ENCODE data around the gene C2orf80. TPM values are rescaled to one million over a fixed set of nuclear protein-coding genes. Genes with fewer than 3 reads are reported as not detected.
A peak's percentile ranks its signal among the peaks of the same experiment; 100 is the strongest.

C2orf80 gene
- total RNA-seq, 4 donors from 2014 or later: not detected

- DNase-seq (ENCODE audit: low spot score in 2 of 2): peak; percentile 86 to 92
- 39 to 43% methylated on average over 21 of the region's 21 CpGs for WGBS, 2 donors
- H3K4me3 ChIP-seq (ENCODE audit: low read depth, poor library complexity, severe bottlenecking): no peak overlapping the region
- TF ChIP-seq POLR2A (IDR thresholded peaks at IDR 0.05) (no peak), CTCF (IDR thresholded peaks at IDR 0.05) (no peak)
- intact Hi-C loops (cut with DNase I; ENCODE audit: low total_unique reads): no loop called here
Measured at GRCh38 chr2:208175069-208175839, 14.6 kb downstream of the C2orf80 start.

DNA sequence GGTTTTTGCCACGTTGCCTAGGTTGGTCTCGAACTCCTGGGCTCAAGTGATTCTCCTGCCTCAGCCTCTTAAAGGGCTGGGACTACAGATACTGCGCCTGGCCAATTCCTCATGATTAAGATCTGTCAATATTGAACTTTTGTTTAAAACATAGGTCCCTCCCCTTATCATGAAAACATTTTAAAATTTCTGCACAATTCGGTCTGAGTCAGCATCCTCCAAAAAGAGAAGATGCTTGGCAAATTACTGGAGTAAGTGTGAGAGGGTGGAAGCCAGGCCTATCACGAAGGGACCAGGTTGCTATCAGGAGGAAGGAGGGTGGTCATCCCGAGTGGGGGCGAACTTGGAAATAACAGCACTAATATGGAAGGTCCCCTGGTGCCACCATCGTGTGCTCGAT is 15.7 kb downstream of the C2orf80 start:
- WGBS, 2 donors: 80 to 81% methylated on average over 9 of the region's 9 CpGs

GRCh38 chr2:208172125-208172524 is 17.7 kb downstream of the C2orf80 start:
- intact Hi-C loops (cut with DNase I; ENCODE audit: low total_unique reads): no loop called here
- TF ChIP-seq POLR2A (IDR thresholded peaks at IDR 0.05) (no peak), CTCF (IDR thresholded peaks at IDR 0.05) (no peak)
- H3K4me3 ChIP-seq (ENCODE audit: low read depth, poor library complexity, severe bottlenecking): no peak overlapping the region
- WGBS, 2 donors: 50 to 68% methylated on average over 4 of the region's 4 CpGs
- peak in 1 of 2 donors; percentile 39 for DNase-seq (ENCODE audit: low spot score in 2 of 2)

More for the DNA sequence above, 15.7 kb downstream of the C2orf80 start:
- DNase-seq (ENCODE audit: low spot score in 2 of 2): no peak
- no peak for TF ChIP-seq POLR2A (IDR thresholded peaks at IDR 0.05)
- no peak for TF ChIP-seq CTCF (IDR thresholded peaks at IDR 0.05)
- H3K4me3 ChIP-seq (ENCODE audit: low read depth, poor library complexity, severe bottlenecking): no peak overlapping the region
- intact Hi-C loops (cut with DNase I; ENCODE audit: low total_unique reads): no loop called here

GRCh38 chr2:208164951-208165755 is 24.7 kb downstream of the C2orf80 start:
- 46 to 53% methylated on average over 2 of the region's 2 CpGs for WGBS, 2 donors
- intact Hi-C loops (cut with DNase I; ENCODE audit: low total_unique reads): no loop called here
- TF ChIP-seq CTCF (IDR thresholded peaks at IDR 0.05): no peak
- TF ChIP-seq POLR2A (IDR thresholded peaks at IDR 0.05): no peak
- no peak for DNase-seq (ENCODE audit: low spot score in 2 of 2)
- no peak overlapping the region for H3K4me3 ChIP-seq (ENCODE audit: low read depth, poor library complexity, severe bottlenecking)

DNA sequence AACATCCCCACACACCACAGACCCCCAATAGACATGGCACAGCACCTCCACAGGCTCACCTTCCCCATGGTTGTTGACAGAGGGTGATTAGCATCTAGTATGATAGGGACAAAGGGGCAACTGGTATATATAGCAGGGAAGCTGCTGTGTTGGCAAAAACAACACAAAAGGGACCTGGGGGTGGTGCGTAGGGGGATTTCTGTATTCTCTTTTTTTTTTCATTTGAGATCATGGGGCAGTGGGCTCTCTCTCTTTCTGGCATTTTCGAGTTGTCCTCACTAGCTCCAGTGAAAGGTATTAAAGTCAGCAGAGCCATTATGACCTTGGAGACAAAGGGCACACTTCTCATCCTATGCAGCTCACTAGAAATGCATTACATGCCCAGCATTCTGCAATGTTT is 26.3 kb downstream of the C2orf80 start, which contains the start of gene CRYGA:
CRYGA (minus strand) TSS at position 101 of the 400 bp plus-strand sequence; CDS start at position 68, 33 bp downstream.
- H3K4me3 ChIP-seq (ENCODE audit: low read depth, poor library complexity, severe bottlenecking): no peak within 1 kb of the TSS
- DNase-seq (ENCODE audit: low spot score in 2 of 2): no peak
- intact Hi-C loops (cut with DNase I; ENCODE audit: low total_unique reads): no loop called here
- WGBS, 2 donors: 71 to 75% methylated on average over 2 of the region's 2 CpGs
- no peak for TF ChIP-seq POLR2A (IDR thresholded peaks at IDR 0.05)
- TF ChIP-seq CTCF (IDR thresholded peaks at IDR 0.05): no peak
